ENCODE data around the gene PRRX2. TPM values are rescaled to one million over a fixed set of nuclear protein-coding genes. Genes with fewer than 3 reads are reported as not detected.
"Not testable (repeated sequence)": the region's sequence is repeated elsewhere in the genome, so short reads cannot be mapped to it uniquely, and the experiment has no call there.

The PRRX2 gene
- total RNA-seq, 1 donor from 2014 or later: 112 TPM

DNA sequence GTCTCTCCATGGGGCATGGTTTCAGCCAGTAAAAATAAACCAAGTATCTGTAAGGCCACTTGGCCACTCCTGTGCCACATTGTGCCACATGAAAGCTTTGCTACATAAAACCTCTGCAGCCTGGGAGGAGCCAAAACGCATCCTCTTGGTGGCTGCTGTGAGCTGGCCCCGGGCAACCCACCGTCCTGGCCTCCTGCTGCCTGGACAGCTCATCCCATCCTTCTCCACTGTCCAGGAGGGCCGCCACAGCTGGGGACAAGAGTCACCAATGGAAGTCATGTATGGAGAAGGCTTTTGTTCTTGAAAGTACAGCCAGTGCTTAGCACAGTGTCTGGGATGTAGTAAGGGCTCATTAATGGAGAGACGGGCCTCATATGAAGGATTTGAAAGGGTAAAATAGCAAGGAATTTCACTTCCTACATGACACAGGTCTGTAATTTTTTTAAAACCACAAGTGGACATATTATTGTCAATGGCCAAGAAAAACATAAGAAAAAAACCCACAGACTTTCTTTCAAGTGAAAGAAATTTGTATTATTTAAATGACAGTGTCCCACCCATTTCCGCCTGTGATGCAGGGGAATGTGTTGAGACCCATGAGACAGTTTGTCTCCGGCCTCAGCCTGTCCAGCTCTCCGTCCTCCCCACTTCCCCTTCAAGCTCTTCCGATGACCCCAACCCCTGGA, 80.8 kb downstream of the PRRX2 start:
- Histone ChIP-seq H3K9me3 (no peaks in the 10 kb centered on the region), H3K27ac (no peak overlapping the region), H3K27me3 (no peaks in the 10 kb centered on the region), H3K36me3 (no peaks in the 10 kb centered on the region), H3K4me1 (no peaks in the 10 kb centered on the region), H3K4me3 (no peak overlapping the region)
- intact Hi-C loops (cut with DNase I): no loop called here
- DNase-seq (ENCODE audit: low spot score in 2 of 2): no peak
- TF ChIP-seq, protein P1, sequence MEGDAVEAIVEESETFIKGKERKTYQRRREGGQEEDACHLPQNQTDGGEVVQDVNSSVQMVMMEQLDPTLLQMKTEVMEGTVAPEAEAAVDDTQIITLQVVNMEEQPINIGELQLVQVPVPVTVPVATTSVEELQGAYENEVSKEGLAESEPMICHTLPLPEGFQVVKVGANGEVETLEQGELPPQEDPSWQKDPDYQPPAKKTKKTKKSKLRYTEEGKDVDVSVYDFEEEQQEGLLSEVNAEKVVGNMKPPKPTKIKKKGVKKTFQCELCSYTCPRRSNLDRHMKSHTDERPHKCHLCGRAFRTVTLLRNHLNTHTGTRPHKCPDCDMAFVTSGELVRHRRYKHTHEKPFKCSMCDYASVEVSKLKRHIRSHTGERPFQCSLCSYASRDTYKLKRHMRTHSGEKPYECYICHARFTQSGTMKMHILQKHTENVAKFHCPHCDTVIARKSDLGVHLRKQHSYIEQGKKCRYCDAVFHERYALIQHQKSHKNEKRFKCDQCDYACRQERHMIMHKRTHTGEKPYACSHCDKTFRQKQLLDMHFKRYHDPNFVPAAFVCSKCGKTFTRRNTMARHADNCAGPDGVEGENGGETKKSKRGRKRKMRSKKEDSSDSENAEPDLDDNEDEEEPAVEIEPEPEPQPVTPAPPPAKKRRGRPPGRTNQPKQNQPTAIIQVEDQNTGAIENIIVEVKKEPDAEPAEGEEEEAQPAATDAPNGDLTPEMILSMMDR (IDR thresholded peaks at IDR 0.05): no peak

DNA sequence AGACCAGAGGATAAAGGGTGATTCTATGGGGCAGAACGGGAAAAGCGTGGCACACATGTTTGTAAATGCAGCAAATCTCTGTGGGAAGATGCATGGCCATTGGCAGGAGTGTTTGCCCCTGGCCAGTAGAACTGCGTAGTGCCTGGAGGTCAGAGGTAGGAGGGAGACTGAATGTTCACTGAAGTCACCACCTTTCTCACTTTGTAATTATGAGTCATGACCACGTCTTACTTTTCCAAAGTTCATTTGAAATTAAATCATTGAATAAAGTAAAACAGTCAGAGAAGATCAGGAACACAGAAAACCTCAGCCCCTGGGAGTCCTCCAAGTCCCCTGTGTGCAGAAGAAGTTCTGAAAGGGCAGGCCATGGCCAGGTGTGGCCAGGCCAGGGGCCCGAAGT, 82.8 kb downstream of the PRRX2 start:
- TF ChIP-seq, protein P1 (IDR thresholded peaks at IDR 0.05): no peak
- Histone ChIP-seq H3K36me3 (no peaks in the 10 kb centered on the region), H3K4me3 (no peak overlapping the region), H3K27ac (no peak overlapping the region), H3K4me1 (peaks cover 0 to 5% of the 10 kb centered on the region in 2 donors), H3K9me3 (no peaks in the 10 kb centered on the region), H3K27me3 (no peaks in the 10 kb centered on the region)
- intact Hi-C loops (cut with DNase I): no loop called here
- no peak for DNase-seq (ENCODE audit: low spot score in 2 of 2)

GRCh38 chr9:129749052-129749451, 83.6 kb downstream of the PRRX2 start:
- H3K27ac ChIP-seq; H3K36me3 ChIP-seq; H3K9me3 ChIP-seq; DNase-seq (ENCODE audit: low spot score in 2 of 2); H3K4me3 ChIP-seq; intact Hi-C loops (cut with DNase I); H3K4me1 ChIP-seq; H3K27me3 ChIP-seq: not testable (repeated sequence)

- intact Hi-C loops (cut with DNase I): no loop called here
These were observed 84.1 kb downstream of the PRRX2 start for GRCh38 chr9:129749575-129749974.

DNA sequence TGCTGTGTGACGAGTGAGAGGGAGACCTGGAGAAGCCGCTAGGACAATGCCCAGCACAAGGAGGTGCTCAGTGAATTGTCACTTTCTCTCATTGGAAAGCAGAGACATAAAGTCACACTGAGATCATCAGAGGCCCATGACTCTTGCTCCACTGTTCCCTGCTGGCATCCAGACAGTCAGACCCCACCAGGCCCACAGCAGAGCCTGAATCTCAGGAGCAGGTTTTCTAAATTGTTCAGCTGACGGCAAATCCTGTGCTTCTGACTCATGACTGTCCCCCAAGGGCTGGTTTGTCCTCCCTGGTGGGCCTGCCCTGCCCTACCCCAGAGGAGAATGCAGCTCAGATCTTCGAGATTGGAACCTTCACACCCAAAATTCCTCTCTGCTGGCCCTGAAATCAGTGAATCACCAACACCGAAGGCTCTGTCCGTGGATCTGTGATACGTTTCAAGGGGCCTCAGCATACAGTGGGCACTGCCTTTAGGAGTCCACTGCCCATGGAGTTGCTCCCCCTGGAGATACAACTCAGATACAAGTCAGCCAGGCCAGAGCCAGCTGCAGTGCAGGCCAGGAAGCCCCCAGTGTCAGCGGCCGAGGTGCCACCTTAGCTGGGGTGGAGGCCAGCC, 84.7 kb downstream of the PRRX2 start:
- DNase-seq (ENCODE audit: low spot score in 2 of 2): no peak
- Histone ChIP-seq H3K27ac (no peak overlapping the region), H3K27me3 (no peaks in the 10 kb centered on the region), H3K4me3 (no peak overlapping the region), H3K4me1 (peaks cover 0 to 5% of the 10 kb centered on the region in 2 donors), H3K36me3 (no peaks in the 10 kb centered on the region), H3K9me3 (no peaks in the 10 kb centered on the region)
- intact Hi-C loops (cut with DNase I): no loop called here
- TF ChIP-seq, protein P1 (IDR thresholded peaks at IDR 0.05): no peak

More at GRCh38 chr9:129749575-129749974, 84.1 kb downstream of the PRRX2 start:
- Histone ChIP-seq H3K27me3 (no peaks in the 10 kb centered on the region), H3K9me3 (no peaks in the 10 kb centered on the region), H3K4me1 (peaks cover 0 to 5% of the 10 kb centered on the region in 2 donors), H3K36me3 (no peaks in the 10 kb centered on the region), H3K27ac (no peak overlapping the region), H3K4me3 (no peak overlapping the region)
- TF ChIP-seq, protein P1 (IDR thresholded peaks at IDR 0.05): no peak
- DNase-seq (ENCODE audit: low spot score in 2 of 2): no peak
